Measurements from ENCODE around the gene MARCKS. TPM values are rescaled to one million over a fixed set of nuclear protein-coding genes. Genes with fewer than 3 reads are reported as not detected.
"Not testable (repeated sequence)": the region's sequence is repeated elsewhere in the genome, so short reads cannot be mapped to it uniquely, and the experiment has no call there.

MARCKS gene
- total RNA-seq, 2 donors from 2014 or later = 34.3 TPM

DNA sequence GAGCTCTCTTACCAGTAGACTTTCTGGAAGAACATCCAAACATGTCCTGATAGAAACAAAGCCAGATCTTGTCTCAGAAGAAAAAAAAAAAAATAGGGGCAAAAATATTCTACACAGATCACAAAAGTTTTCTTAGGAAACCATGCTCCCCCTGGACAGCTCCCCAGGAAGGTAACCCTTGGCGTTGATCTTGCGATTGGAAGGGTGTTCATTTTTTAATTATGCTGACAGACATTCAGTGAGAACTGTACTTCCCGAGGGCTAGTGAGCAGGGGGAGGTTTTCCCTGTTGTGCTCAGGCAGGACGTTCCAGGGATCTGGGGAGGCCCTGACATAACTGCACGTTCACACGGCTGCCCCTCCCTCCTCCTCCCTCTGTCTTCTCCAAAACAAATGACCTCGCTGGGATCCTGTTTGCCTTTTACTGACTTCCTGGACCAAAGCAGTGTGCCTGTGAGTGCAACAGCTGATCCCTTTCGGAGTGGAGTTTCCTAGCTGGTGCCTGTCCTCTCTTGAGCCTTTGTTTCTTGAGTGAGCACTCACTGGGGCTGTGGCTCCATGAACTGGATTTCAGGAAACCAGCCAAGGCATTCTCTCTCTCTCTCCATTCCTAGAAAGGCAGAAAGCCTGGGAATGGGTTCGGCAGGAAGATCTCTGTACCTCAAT is 46.7 kb downstream of the MARCKS start:
- TF ChIP-seq, protein P1, sequence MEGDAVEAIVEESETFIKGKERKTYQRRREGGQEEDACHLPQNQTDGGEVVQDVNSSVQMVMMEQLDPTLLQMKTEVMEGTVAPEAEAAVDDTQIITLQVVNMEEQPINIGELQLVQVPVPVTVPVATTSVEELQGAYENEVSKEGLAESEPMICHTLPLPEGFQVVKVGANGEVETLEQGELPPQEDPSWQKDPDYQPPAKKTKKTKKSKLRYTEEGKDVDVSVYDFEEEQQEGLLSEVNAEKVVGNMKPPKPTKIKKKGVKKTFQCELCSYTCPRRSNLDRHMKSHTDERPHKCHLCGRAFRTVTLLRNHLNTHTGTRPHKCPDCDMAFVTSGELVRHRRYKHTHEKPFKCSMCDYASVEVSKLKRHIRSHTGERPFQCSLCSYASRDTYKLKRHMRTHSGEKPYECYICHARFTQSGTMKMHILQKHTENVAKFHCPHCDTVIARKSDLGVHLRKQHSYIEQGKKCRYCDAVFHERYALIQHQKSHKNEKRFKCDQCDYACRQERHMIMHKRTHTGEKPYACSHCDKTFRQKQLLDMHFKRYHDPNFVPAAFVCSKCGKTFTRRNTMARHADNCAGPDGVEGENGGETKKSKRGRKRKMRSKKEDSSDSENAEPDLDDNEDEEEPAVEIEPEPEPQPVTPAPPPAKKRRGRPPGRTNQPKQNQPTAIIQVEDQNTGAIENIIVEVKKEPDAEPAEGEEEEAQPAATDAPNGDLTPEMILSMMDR (IDR thresholded peaks at IDR 0.05) = no peak
- DNase-seq (ENCODE audit: low spot score) (no peak), ATAC-seq (ENCODE audit: insufficient number of reproducible peaks, low FRiP score, low read depth) (no peak)
- Histone ChIP-seq H3K4me3 (no peak overlapping the region), H3K36me3 (no peaks in the 10 kb centered on the region), H3K27ac (no peak overlapping the region), H3K4me1 (ENCODE audit: control insufficient read depth in 1 of 2, low read depth in 2 of 2) (peaks cover 6 to 11% of the 10 kb centered on the region in 2 donors), H3K27me3 (replicated peaks; ENCODE audit: insufficient read depth) (no peaks in the 10 kb centered on the region), H3K9me3 (no peaks in the 10 kb centered on the region)

- H3K4me3 ChIP-seq = no peak overlapping the region
- H3K9me3 ChIP-seq = no peaks in the 10 kb centered on the region
- ATAC-seq (ENCODE audit: insufficient number of reproducible peaks, low FRiP score, low read depth) (no peak), DNase-seq (ENCODE audit: low spot score) (no peak)
- TF ChIP-seq, protein P1 (IDR thresholded peaks at IDR 0.05) = no peak
- no peaks in the 10 kb centered on the region for H3K36me3 ChIP-seq
- H3K4me1 ChIP-seq (ENCODE audit: control insufficient read depth in 1 of 2, low read depth in 2 of 2) = peaks cover 6 to 11% of the 10 kb centered on the region in 2 donors
- H3K27ac ChIP-seq = no peak overlapping the region
- H3K27me3 ChIP-seq (replicated peaks; ENCODE audit: insufficient read depth) = no peaks in the 10 kb centered on the region
These were observed 50.1 kb downstream of the MARCKS start for GRCh38 chr6:113907102-113907815.

DNA sequence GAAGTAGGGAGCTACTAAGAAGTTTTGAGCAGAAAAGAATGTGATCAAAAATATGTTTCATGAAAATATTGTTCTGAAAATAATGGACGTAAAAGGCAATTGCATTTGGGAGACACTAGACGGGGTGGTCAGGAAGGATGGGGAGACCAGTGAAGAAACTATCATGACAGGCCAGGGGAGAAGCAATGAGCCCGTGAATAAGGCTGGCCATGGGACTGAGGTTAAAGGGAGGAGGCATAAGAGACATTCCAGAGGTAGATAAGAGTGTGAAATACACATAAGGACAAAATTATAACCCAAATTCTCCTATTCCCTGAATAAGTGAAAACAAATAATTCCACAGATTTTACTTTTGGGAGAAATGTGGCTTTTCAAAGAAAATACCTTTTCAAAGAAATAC is 51.7 kb downstream of the MARCKS start:
- no peak overlapping the region for H3K27ac ChIP-seq
- H3K9me3 ChIP-seq = no peaks in the 10 kb centered on the region
- H3K36me3 ChIP-seq = no peaks in the 10 kb centered on the region
- H3K4me1 ChIP-seq (ENCODE audit: control insufficient read depth in 1 of 2, low read depth in 2 of 2) = peaks cover 6 to 10% of the 10 kb centered on the region in 2 donors
- no peaks in the 10 kb centered on the region for H3K27me3 ChIP-seq (replicated peaks; ENCODE audit: insufficient read depth)
- no peak overlapping the region for H3K4me3 ChIP-seq
- TF ChIP-seq, protein P1 (IDR thresholded peaks at IDR 0.05) = no peak
- DNase-seq (ENCODE audit: low spot score) (no peak), ATAC-seq (ENCODE audit: insufficient number of reproducible peaks, low FRiP score, low read depth) (no peak)

DNA sequence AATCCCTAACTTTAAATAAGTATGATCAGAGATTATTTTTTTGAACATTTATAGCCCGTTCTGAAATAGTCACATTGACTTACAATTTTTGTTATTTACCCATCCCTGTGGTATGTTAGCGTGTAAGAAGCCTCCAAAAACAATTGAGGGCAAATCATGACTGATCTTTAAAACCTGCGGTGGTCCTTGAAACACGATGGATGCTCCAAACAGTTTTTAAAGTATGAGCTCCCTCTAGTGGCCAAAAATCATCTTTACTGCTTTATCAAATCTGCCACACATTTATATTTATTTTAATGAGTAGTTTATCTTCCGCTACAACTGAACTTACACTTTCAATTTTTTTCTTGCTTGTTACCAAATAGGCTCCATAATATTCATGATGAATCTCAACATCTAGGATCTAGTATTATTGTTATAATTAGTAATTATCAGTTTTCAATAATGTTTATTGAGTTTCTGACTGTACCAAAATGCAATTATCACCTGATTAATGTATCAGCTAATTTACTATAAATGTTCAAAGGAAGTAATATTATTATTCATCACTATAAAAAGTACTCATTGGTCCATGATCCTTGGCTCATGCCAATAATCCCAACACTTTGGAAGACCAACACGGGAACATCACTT is 52.2 kb downstream of the MARCKS start:
- Histone ChIP-seq H3K4me1 (ENCODE audit: control insufficient read depth in 1 of 2, low read depth in 2 of 2) (peaks cover 1 to 5% of the 10 kb centered on the region in 2 donors), H3K4me3 (no peak overlapping the region), H3K36me3 (no peaks in the 10 kb centered on the region), H3K9me3 (no peaks in the 10 kb centered on the region), H3K27ac (no peak overlapping the region), H3K27me3 (replicated peaks; ENCODE audit: insufficient read depth) (no peaks in the 10 kb centered on the region)
- DNase-seq (ENCODE audit: low spot score) (no peak), ATAC-seq (ENCODE audit: insufficient number of reproducible peaks, low FRiP score, low read depth) (no peak)
- TF ChIP-seq, protein P1 (IDR thresholded peaks at IDR 0.05) = peak; percentile 75

DNA sequence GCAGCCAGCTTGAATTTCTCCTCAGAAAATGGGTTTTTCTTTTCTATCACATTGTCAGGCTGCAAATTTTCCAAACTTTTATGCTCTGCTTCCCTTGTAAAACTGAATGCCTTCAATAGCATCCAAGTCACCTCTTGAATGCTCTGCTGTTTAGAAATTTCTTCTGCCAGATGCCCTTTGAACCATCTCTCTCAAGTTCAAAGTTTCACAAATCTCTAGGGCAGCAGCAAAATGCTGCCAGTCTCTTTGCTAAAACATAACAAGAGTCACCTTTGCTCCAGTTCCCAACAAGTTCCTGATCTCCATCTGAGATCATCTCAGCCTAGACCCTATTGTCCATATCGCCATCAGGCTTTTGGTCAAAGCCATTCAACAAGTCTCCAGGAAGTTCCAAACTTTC is 53.1 kb downstream of the MARCKS start:
- not testable (repeated sequence) for H3K27me3 ChIP-seq (replicated peaks; ENCODE audit: insufficient read depth); H3K9me3 ChIP-seq; ATAC-seq (ENCODE audit: insufficient number of reproducible peaks, low FRiP score, low read depth); H3K36me3 ChIP-seq; H3K4me1 ChIP-seq (ENCODE audit: control insufficient read depth in 1 of 2, low read depth in 2 of 2); DNase-seq (ENCODE audit: low spot score); H3K4me3 ChIP-seq; H3K27ac ChIP-seq

Other genes starting within 250 kb of the MARCKS start
- 10 to 100 TPM; 29.9 to 49.5 TPM for gene HDAC2, start 113.8 kb downstream of the MARCKS start, total RNA-seq

Measured in thoracic aorta (tissue), 2 donors.